H9 (cell line): Measurements from ENCODE around the gene TRIM44. TPM values are rescaled to one million over a fixed set of nuclear protein-coding genes. Genes with fewer than 3 reads are reported as not detected.

Experiments
- DNase-seq: peaks from one replicate; pipeline ENCODE4 v3.0.0-alpha.2; 2017
- H2AFZ ChIP-seq: one replicate; pipeline ENCODE4 v1.6.1; 2013; ENCODE audit warnings: mild to moderate bottlenecking, low read length, control low read depth, moderate library complexity
- H2AK5ac ChIP-seq: 2 replicates; pipeline ENCODE4 v1.6.1; 2013; ENCODE audit warnings: low read length, control low read depth, mixed read lengths; ENCODE audit not compliant: insufficient read length
- H2BK120ac ChIP-seq: one replicate; pipeline ENCODE4 v1.6.1; 2013; ENCODE audit warnings: low read depth, mild to moderate bottlenecking, low read length, control low read depth, inconsistent platforms; ENCODE audit not compliant: poor library complexity, severe bottlenecking
- H2BK12ac ChIP-seq: 2 replicates; pipeline ENCODE4 v1.6.1; 2013; ENCODE audit warnings: low read length, control low read depth, mixed read lengths, low read depth; ENCODE audit not compliant: insufficient read length
- H2BK15ac ChIP-seq: 2 replicates; pipeline ENCODE4 v1.6.1; 2013; ENCODE audit warnings: low read depth, low read length, control low read depth
- H2BK20ac ChIP-seq: one replicate; pipeline ENCODE4 v1.6.1; 2013; ENCODE audit warnings: low read depth, mild to moderate bottlenecking, low read length, control low read depth, inconsistent platforms; ENCODE audit not compliant: poor library complexity, severe bottlenecking
- H2BK5ac ChIP-seq: 2 replicates; pipeline ENCODE4 v1.6.1; 2013; ENCODE audit warnings: low read length, control low read depth, mixed read lengths; ENCODE audit not compliant: insufficient read length
- H3K14ac ChIP-seq: 2 replicates; pipeline ENCODE4 v1.6.1; 2013; ENCODE audit warnings: low read length, control low read depth; ENCODE audit not compliant: insufficient read depth
- H3K18ac ChIP-seq: 2 replicates; pipeline ENCODE4 v1.6.1; 2013; ENCODE audit warnings: low read depth, mild to moderate bottlenecking, mixed read lengths, low read length, control low read depth; ENCODE audit not compliant: insufficient read length
- H3K23ac ChIP-seq: 2 replicates; pipeline ENCODE4 v1.6.1; 2013; ENCODE audit warnings: low read length, control low read depth, mixed read lengths, low read depth; ENCODE audit not compliant: insufficient read length
- H3K23me2 ChIP-seq: 2 replicates; pipeline ENCODE4 v1.6.1; 2013; ENCODE audit warnings: low read depth, mild to moderate bottlenecking, mixed read lengths, low read length, control low read depth; ENCODE audit not compliant: insufficient read length, poor library complexity, severe bottlenecking
- H3K27ac ChIP-seq: 2 replicates; pipeline ENCODE4 v1.5.1; 2013; ENCODE audit warnings: low read length, control low read depth, mixed read lengths, low read depth; ENCODE audit not compliant: insufficient read length
- H3K27me3 ChIP-seq: 2 replicates; pipeline ENCODE4 v1.6.1; 2013; ENCODE audit warnings: low read length, control low read depth, inconsistent platforms; ENCODE audit not compliant: insufficient read depth
- H3K4ac ChIP-seq: 2 replicates; pipeline ENCODE4 v1.6.1; 2013; ENCODE audit warnings: low read depth, mild to moderate bottlenecking, control low read depth, inconsistent platforms, low read length, moderate library complexity
- H3K4me1 ChIP-seq: 2 replicates; pipeline ENCODE4 v1.6.1; 2013; ENCODE audit warnings: low read length, control low read depth, inconsistent platforms; ENCODE audit not compliant: insufficient read depth
- H3K4me2 ChIP-seq: 2 replicates; pipeline ENCODE4 v1.6.1; 2013; ENCODE audit warnings: low read length, control low read depth, mixed read lengths; ENCODE audit not compliant: insufficient read length, insufficient read depth
- H3K56ac ChIP-seq: 2 replicates; pipeline ENCODE4 v1.6.1; 2013; ENCODE audit warnings: low read depth, mild to moderate bottlenecking, mixed read lengths, low read length, control low read depth; ENCODE audit not compliant: insufficient read length
- H3K79me1 ChIP-seq: 2 replicates; pipeline ENCODE4 v1.6.1; 2013; ENCODE audit warnings: low read depth, mild to moderate bottlenecking, moderate library complexity, low read length, control low read depth, inconsistent platforms; ENCODE audit not compliant: insufficient read depth, poor library complexity, severe bottlenecking
- H3K79me2 ChIP-seq: 2 replicates; pipeline ENCODE4 v1.6.1; 2013; ENCODE audit warnings: low read length, control low read depth, inconsistent platforms; ENCODE audit not compliant: insufficient read depth
- H3K9ac ChIP-seq: 2 replicates; pipeline ENCODE4 v1.6.1; 2013; ENCODE audit warnings: low read length, control low read depth, mixed read lengths; ENCODE audit not compliant: insufficient read length; ENCODE audit errors: extremely low read depth
- H3K9me3 ChIP-seq: one replicate; pipeline ENCODE4 v1.6.1; 2013; ENCODE audit warnings: low read depth, low read length, inconsistent platforms; ENCODE audit not compliant: control insufficient read depth
- H3T11ph ChIP-seq: one replicate; pipeline ENCODE4 v1.6.1; 2013; ENCODE audit warnings: mild to moderate bottlenecking, low read length, control low read depth, inconsistent platforms
- H4K20me1 ChIP-seq: one replicate; pipeline ENCODE4 v1.6.1; 2013; ENCODE audit not compliant: control insufficient read depth, insufficient read length, insufficient read depth
- H4K5ac ChIP-seq: 2 replicates; pipeline ENCODE4 v1.6.1; 2013; ENCODE audit warnings: low read depth, mild to moderate bottlenecking, mixed read lengths, low read length, control low read depth; ENCODE audit not compliant: insufficient read length
- H4K8ac ChIP-seq: replicated peaks from 2 replicates; pipeline ENCODE4 v1.6.1; 2013; ENCODE audit warnings: low read length, control low read depth, mixed read lengths, low read depth; ENCODE audit not compliant: insufficient read length
- H4K91ac ChIP-seq: 2 replicates; pipeline ENCODE4 v1.6.1; 2013; ENCODE audit warnings: low read depth, mild to moderate bottlenecking, moderate library complexity, mixed read lengths, low read length, control low read depth; ENCODE audit not compliant: insufficient read length
- H3K27ac Mint-ChIP-seq, 3 experiments: 2 replicates in 2 of 3; 3 replicates in 1 of 3; pipeline ENCODE4 v1.8.0; 2020 to 2021; ENCODE audit warnings: mixed read lengths in 3 of 3, mild to moderate bottlenecking in 1 of 3, moderate library complexity in 1 of 3
- H3K27me3 Mint-ChIP-seq: 2 replicates; pipeline ENCODE4 v1.8.0; 2021; ENCODE audit warnings: low read depth, mild to moderate bottlenecking, moderate library complexity, mixed read lengths
- H3K36me3 Mint-ChIP-seq, 3 experiments: 2 replicates in 2 of 3; 3 replicates in 1 of 3; pipeline ENCODE4 v1.8.0; 2020 to 2021; ENCODE audit warnings: low read depth in 3 of 3, mixed read lengths in 3 of 3; ENCODE audit not compliant: insufficient read depth in 1 of 3
- H3K4me1 Mint-ChIP-seq, 2 experiments: 2 replicates each; pipeline ENCODE4 v1.8.0; 2020; ENCODE audit warnings: mixed read lengths in 2 of 2
- H3K4me3 Mint-ChIP-seq, 2 experiments: 2 replicates in 1 of 2; 3 replicates in 1 of 2; pipeline ENCODE4 v1.8.0; 2020 to 2021; ENCODE audit warnings: mild to moderate bottlenecking in 2 of 2, mixed read lengths in 2 of 2, moderate library complexity in 1 of 2
- H3K9me3 Mint-ChIP-seq, 2 experiments: 2 replicates in 1 of 2; 3 replicates in 1 of 2; pipeline ENCODE4 v1.8.0; 2020; ENCODE audit warnings: mild to moderate bottlenecking in 2 of 2, mixed read lengths in 2 of 2, moderate library complexity in 1 of 2
- total RNA-seq: library from RNA; stranded (reverse); gene quantifications from 2 replicates; pipeline ENCODE4 v1.2.1, GENCODE V29; 2021
- TF ChIP-seq, protein P1 (sequence below): fragments of 200-600 bp; sonication (generic); conservative IDR thresholded peaks from 3 replicates; pipeline ENCODE4 v1.8.0; 2021; ENCODE audit warnings: antibody characterized with exemption, mild to moderate bottlenecking

TRIM44 gene
- total RNA-seq, 1 experiment from 2014 or later = 37.7 TPM

DNA sequence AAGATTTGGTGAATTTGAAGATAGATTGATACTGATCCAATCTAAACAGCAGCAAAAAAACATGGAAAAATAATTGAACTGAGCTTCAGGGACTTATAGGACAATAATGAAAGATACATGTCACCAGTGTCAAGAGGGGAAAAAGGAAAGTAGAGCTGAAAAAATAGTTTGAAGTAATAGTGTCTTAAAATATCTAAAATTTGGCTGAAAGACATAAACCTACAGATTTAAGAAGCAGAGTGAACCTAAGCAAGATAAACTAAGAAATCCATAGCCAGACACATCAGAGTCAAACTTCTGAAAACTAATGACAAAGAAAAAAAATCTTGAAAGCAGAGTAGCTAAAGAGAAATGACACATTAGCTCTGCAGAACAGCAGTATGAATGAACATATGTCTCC is 67.7 kb downstream of the TRIM44 start:
- Histone ChIP-seq H3K9ac (no peak overlapping the region), H2BK20ac (no peak overlapping the region), H2BK15ac (no peak overlapping the region), H4K5ac (no peak overlapping the region), H3K79me1 (no peaks in the 10 kb centered on the region), H3K23me2 (no peaks in the 10 kb centered on the region), H3K18ac (no peak overlapping the region), H3K14ac (no peak overlapping the region), H2BK5ac (no peak overlapping the region), H3K4me2 (no peak overlapping the region), H2AFZ (no peak overlapping the region), H3K23ac (no peak overlapping the region), H2AK5ac (no peak overlapping the region), H3K9me3 (no peaks in the 10 kb centered on the region), H3K79me2 (no peaks in the 10 kb centered on the region), H2BK120ac (no peak overlapping the region), H3K4ac (no peak overlapping the region), H3T11ph (no peak overlapping the region), H4K20me1 (no peaks in the 10 kb centered on the region), H3K27me3 (0 out of 2 replicates have a peak, but pooled peaks cover 2% of the 10 kb centered on the region), H4K91ac (no peak overlapping the region), H3K56ac (no peak overlapping the region), H2BK12ac (no peak overlapping the region), H4K8ac (no peak overlapping the region), H3K4me1 (no peaks in the 10 kb centered on the region), H3K27ac (no peak overlapping the region)
- Mint-ChIP-seq H3K4me3 (no peak overlapping the region), H3K9me3 (peaks cover 12 to 16% of the 10 kb centered on the region in 2 experiments), H3K27ac (no peak overlapping the region), H3K4me1 (peaks cover 0 to 3% of the 10 kb centered on the region in 2 experiments; a peak in 1 of 4 replicates), H3K27me3 (no peaks in the 10 kb centered on the region), H3K36me3 (peaks cover 35 to 41% (median 37%) of the 10 kb centered on the region in 3 experiments)
- no peak for DNase-seq
- TF ChIP-seq, protein P1, sequence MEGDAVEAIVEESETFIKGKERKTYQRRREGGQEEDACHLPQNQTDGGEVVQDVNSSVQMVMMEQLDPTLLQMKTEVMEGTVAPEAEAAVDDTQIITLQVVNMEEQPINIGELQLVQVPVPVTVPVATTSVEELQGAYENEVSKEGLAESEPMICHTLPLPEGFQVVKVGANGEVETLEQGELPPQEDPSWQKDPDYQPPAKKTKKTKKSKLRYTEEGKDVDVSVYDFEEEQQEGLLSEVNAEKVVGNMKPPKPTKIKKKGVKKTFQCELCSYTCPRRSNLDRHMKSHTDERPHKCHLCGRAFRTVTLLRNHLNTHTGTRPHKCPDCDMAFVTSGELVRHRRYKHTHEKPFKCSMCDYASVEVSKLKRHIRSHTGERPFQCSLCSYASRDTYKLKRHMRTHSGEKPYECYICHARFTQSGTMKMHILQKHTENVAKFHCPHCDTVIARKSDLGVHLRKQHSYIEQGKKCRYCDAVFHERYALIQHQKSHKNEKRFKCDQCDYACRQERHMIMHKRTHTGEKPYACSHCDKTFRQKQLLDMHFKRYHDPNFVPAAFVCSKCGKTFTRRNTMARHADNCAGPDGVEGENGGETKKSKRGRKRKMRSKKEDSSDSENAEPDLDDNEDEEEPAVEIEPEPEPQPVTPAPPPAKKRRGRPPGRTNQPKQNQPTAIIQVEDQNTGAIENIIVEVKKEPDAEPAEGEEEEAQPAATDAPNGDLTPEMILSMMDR = no peak
